Measurements from ENCODE around the gene PRAMEF14.
"Not testable (repeated sequence)": the region's sequence is repeated elsewhere in the genome, so short reads cannot be mapped to it uniquely, and the experiment has no call there.

- TF ChIP-seq POLR2AphosphoS5 (IDR thresholded peaks at IDR 0.05; ENCODE audit: low read depth, low read length); TAF1 (IDR thresholded peaks at IDR 0.05; ENCODE audit: borderline replicate concordance, low read depth, low read length): not testable (repeated sequence)
These were observed 18.0 kb upstream of the PRAMEF14 start for GRCh38 chr1:13364928-13365327.
